Activated CD8-positive, alpha-beta memory T cell treated with anti-CD3 and anti-CD28 coated beads for 4 hours (primary cell): ENCODE measurements around the gene IGF1.
"Not testable (repeated sequence)": the region's sequence is repeated elsewhere in the genome, so short reads cannot be mapped to it uniquely, and the experiment has no call there.

Source experiments
- DNase-seq, 2 donors: peaks; one replicate each; pipeline ENCODE4 v3.0.0-alpha.2; 2020; ENCODE audit warnings: low read depth in 2 of 2

Gene IGF1

GRCh38 chr12:102379346-102380162 lies 100.8 kb downstream of the IGF1 start:
- DNase-seq, result no peak

GRCh38 chr12:102376781-102377180 lies 103.6 kb downstream of the IGF1 start:
- no peak for DNase-seq

GRCh38 chr12:102376181-102376747 lies 104.1 kb downstream of the IGF1 start:
- no peak for DNase-seq

- DNase-seq, result no peak
These were observed 106.2 kb downstream of the IGF1 start for GRCh38 chr12:102374190-102374589.

- no peak for DNase-seq
These were observed 108.3 kb downstream of the IGF1 start for GRCh38 chr12:102372087-102372486.

- no peak for DNase-seq
These were observed 109.2 kb downstream of the IGF1 start for GRCh38 chr12:102371165-102371564.

GRCh38 chr12:102369876-102370275 lies 110.5 kb downstream of the IGF1 start:
- no peak for DNase-seq

- DNase-seq, result no peak
These were observed 115.0 kb downstream of the IGF1 start for GRCh38 chr12:102365365-102365764.

GRCh38 chr12:102364709-102365108 lies 115.7 kb downstream of the IGF1 start:
- DNase-seq, result no peak

- no peak for DNase-seq
These were observed 123.7 kb downstream of the IGF1 start for GRCh38 chr12:102356690-102357089.

- not testable (repeated sequence) for DNase-seq
These were observed 126.1 kb downstream of the IGF1 start for GRCh38 chr12:102354281-102354680.

GRCh38 chr12:102351322-102351721 lies 129.0 kb downstream of the IGF1 start:
- DNase-seq, result no peak

- DNase-seq, result no peak
These were observed 130.3 kb downstream of the IGF1 start for GRCh38 chr12:102350070-102350469.

GRCh38 chr12:102349079-102349478 lies 131.3 kb downstream of the IGF1 start:
- no peak for DNase-seq

- DNase-seq, result no peak
These were observed 132.6 kb downstream of the IGF1 start for GRCh38 chr12:102347811-102348210.
